ENCODE results near the gene KRT39.
"Not testable (repeated sequence)": the region's sequence is repeated elsewhere in the genome, so short reads cannot be mapped to it uniquely, and the experiment has no call there.

The KRT39 gene

GRCh38 chr17:41002814-41003213 lies 36.1 kb upstream of the KRT39 start:
- H3K9ac ChIP-seq (ENCODE audit: low read length): no peak overlapping the region
- H3K4me1 ChIP-seq (ENCODE audit: control insufficient read depth, insufficient read depth, low read length): no peaks in the 10 kb centered on the region
- H3K27ac ChIP-seq (ENCODE audit: low read depth, low read length): no peak overlapping the region
- no peak overlapping the region for H3K4me3 ChIP-seq (ENCODE audit: low read depth, low read length)
- no peaks in the 10 kb centered on the region for H3K27me3 ChIP-seq (ENCODE audit: control insufficient read depth, insufficient read depth, low read length)
- no peaks in the 10 kb centered on the region for H3K36me3 ChIP-seq (ENCODE audit: control insufficient read depth, insufficient read depth, low read length)
- H3K9me3 ChIP-seq (ENCODE audit: control insufficient read depth, insufficient read depth, low read depth, low read length): no peaks in the 10 kb centered on the region

GRCh38 chr17:41001795-41002194 lies 35.0 kb upstream of the KRT39 start:
- Histone ChIP-seq H3K4me3 (ENCODE audit: low read depth, low read length) (no peak overlapping the region), H3K9me3 (ENCODE audit: control insufficient read depth, insufficient read depth, low read depth, low read length) (no peaks in the 10 kb centered on the region), H3K27me3 (ENCODE audit: control insufficient read depth, insufficient read depth, low read length) (no peaks in the 10 kb centered on the region), H3K9ac (ENCODE audit: low read length) (no peak overlapping the region), H3K27ac (ENCODE audit: low read depth, low read length) (no peak overlapping the region), H3K36me3 (ENCODE audit: control insufficient read depth, insufficient read depth, low read length) (no peaks in the 10 kb centered on the region), H3K4me1 (ENCODE audit: control insufficient read depth, insufficient read depth, low read length) (no peaks in the 10 kb centered on the region)

GRCh38 chr17:40999563-40999962 lies 32.8 kb upstream of the KRT39 start, which contains the start of gene KRTAP3-2:
Gene KRTAP3-2, minus strand, starts transcription at chr17:40999906. Its CDS starts 53 bp downstream, at chr17:40999853.
- H3K4me3 ChIP-seq (ENCODE audit: low read depth, low read length); H3K27ac ChIP-seq (ENCODE audit: low read depth, low read length); H3K4me1 ChIP-seq (ENCODE audit: control insufficient read depth, insufficient read depth, low read length); H3K27me3 ChIP-seq (ENCODE audit: control insufficient read depth, insufficient read depth, low read length); H3K9ac ChIP-seq (ENCODE audit: low read length); H3K9me3 ChIP-seq (ENCODE audit: control insufficient read depth, insufficient read depth, low read depth, low read length); H3K36me3 ChIP-seq (ENCODE audit: control insufficient read depth, insufficient read depth, low read length): not testable (repeated sequence)

- no peaks in the 10 kb centered on the region for H3K27me3 ChIP-seq (ENCODE audit: control insufficient read depth, insufficient read depth, low read length)
- H3K4me1 ChIP-seq (ENCODE audit: control insufficient read depth, insufficient read depth, low read length): no peaks in the 10 kb centered on the region; the same call in 1 of the 2 replicates
- no peaks in the 10 kb centered on the region for H3K9me3 ChIP-seq (ENCODE audit: control insufficient read depth, insufficient read depth, low read depth, low read length)
- no peaks in the 10 kb centered on the region for H3K36me3 ChIP-seq (ENCODE audit: control insufficient read depth, insufficient read depth, low read length)
- no peak overlapping the region for H3K27ac ChIP-seq (ENCODE audit: low read depth, low read length)
- no peak overlapping the region for H3K9ac ChIP-seq (ENCODE audit: low read length)
- H3K4me3 ChIP-seq (ENCODE audit: low read depth, low read length): no peak overlapping the region
Measured at GRCh38 chr17:40997361-40997760, 30.6 kb upstream of the KRT39 start.

- H3K27ac ChIP-seq (ENCODE audit: low read depth, low read length): no peak overlapping the region
Measured at GRCh38 chr17:40996829-40997228, 30.1 kb upstream of the KRT39 start.

GRCh38 chr17:40995116-40995515 lies 28.4 kb upstream of the KRT39 start:
- Histone ChIP-seq H3K27me3 (ENCODE audit: control insufficient read depth, insufficient read depth, low read length) (no peaks in the 10 kb centered on the region), H3K9ac (ENCODE audit: low read length) (no peak overlapping the region), H3K9me3 (ENCODE audit: control insufficient read depth, insufficient read depth, low read depth, low read length) (no peaks in the 10 kb centered on the region), H3K4me1 (ENCODE audit: control insufficient read depth, insufficient read depth, low read length) (no peaks in the 10 kb centered on the region; the same call in 1 of the 2 replicates), H3K36me3 (ENCODE audit: control insufficient read depth, insufficient read depth, low read length) (no peaks in the 10 kb centered on the region), H3K4me3 (ENCODE audit: low read depth, low read length) (no peak overlapping the region), H3K27ac (ENCODE audit: low read depth, low read length) (no peak overlapping the region)

More at GRCh38 chr17:40996829-40997228, 30.1 kb upstream of the KRT39 start:
- Histone ChIP-seq H3K4me3 (ENCODE audit: low read depth, low read length) (no peak overlapping the region), H3K9ac (ENCODE audit: low read length) (no peak overlapping the region), H3K4me1 (ENCODE audit: control insufficient read depth, insufficient read depth, low read length) (no peaks in the 10 kb centered on the region; the same call in 1 of the 2 replicates), H3K36me3 (ENCODE audit: control insufficient read depth, insufficient read depth, low read length) (no peaks in the 10 kb centered on the region), H3K27me3 (ENCODE audit: control insufficient read depth, insufficient read depth, low read length) (no peaks in the 10 kb centered on the region), H3K9me3 (ENCODE audit: control insufficient read depth, insufficient read depth, low read depth, low read length) (no peaks in the 10 kb centered on the region)

- Histone ChIP-seq H3K27ac (ENCODE audit: low read depth, low read length) (no peak within 1 kb of the TSS), H3K9ac (ENCODE audit: low read length) (no peak within 1 kb of the TSS), H3K4me3 (ENCODE audit: low read depth, low read length) (no peak within 1 kb of the TSS), H3K36me3 (ENCODE audit: control insufficient read depth, insufficient read depth, low read length) (no peaks in the 10 kb centered on the region), H3K4me1 (ENCODE audit: control insufficient read depth, insufficient read depth, low read length) (no peaks in the 10 kb centered on the region; the same call in 1 of the 2 replicates), H3K9me3 (ENCODE audit: control insufficient read depth, insufficient read depth, low read depth, low read length) (no peaks in the 10 kb centered on the region), H3K27me3 (ENCODE audit: control insufficient read depth, insufficient read depth, low read length) (no peaks in the 10 kb centered on the region)
Measured at GRCh38 chr17:40993839-40994238, 27.1 kb upstream of the KRT39 start, which contains the start of gene KRTAP3-3. Gene KRTAP3-3, minus strand, starts transcription at chr17:40994164. Its CDS starts 67 bp downstream, at chr17:40994097.

GRCh38 chr17:40993084-40993483 lies 26.3 kb upstream of the KRT39 start:
- Histone ChIP-seq H3K9me3 (ENCODE audit: control insufficient read depth, insufficient read depth, low read depth, low read length) (no peaks in the 10 kb centered on the region), H3K27me3 (ENCODE audit: control insufficient read depth, insufficient read depth, low read length) (no peaks in the 10 kb centered on the region), H3K36me3 (ENCODE audit: control insufficient read depth, insufficient read depth, low read length) (no peaks in the 10 kb centered on the region), H3K9ac (ENCODE audit: low read length) (no peak overlapping the region), H3K27ac (ENCODE audit: low read depth, low read length) (no peak overlapping the region), H3K4me1 (ENCODE audit: control insufficient read depth, insufficient read depth, low read length) (no peaks in the 10 kb centered on the region; the same call in 1 of the 2 replicates), H3K4me3 (ENCODE audit: low read depth, low read length) (no peak overlapping the region)

GRCh38 chr17:40992666-40993065 lies 25.9 kb upstream of the KRT39 start:
- Histone ChIP-seq H3K27me3 (ENCODE audit: control insufficient read depth, insufficient read depth, low read length) (no peaks in the 10 kb centered on the region), H3K36me3 (ENCODE audit: control insufficient read depth, insufficient read depth, low read length) (no peaks in the 10 kb centered on the region), H3K4me1 (ENCODE audit: control insufficient read depth, insufficient read depth, low read length) (no peaks in the 10 kb centered on the region; the same call in 1 of the 2 replicates), H3K9ac (ENCODE audit: low read length) (no peak overlapping the region), H3K27ac (ENCODE audit: low read depth, low read length) (no peak overlapping the region), H3K4me3 (ENCODE audit: low read depth, low read length) (no peak overlapping the region), H3K9me3 (ENCODE audit: control insufficient read depth, insufficient read depth, low read depth, low read length) (no peaks in the 10 kb centered on the region)

GRCh38 chr17:40986920-40987319 lies 20.2 kb upstream of the KRT39 start:
- Histone ChIP-seq H3K27me3 (ENCODE audit: control insufficient read depth, insufficient read depth, low read length) (no peaks in the 10 kb centered on the region), H3K36me3 (ENCODE audit: control insufficient read depth, insufficient read depth, low read length) (no peaks in the 10 kb centered on the region), H3K9ac (ENCODE audit: low read length) (no peak overlapping the region), H3K9me3 (ENCODE audit: control insufficient read depth, insufficient read depth, low read depth, low read length) (no peaks in the 10 kb centered on the region), H3K27ac (ENCODE audit: low read depth, low read length) (no peak overlapping the region), H3K4me3 (ENCODE audit: low read depth, low read length) (no peak overlapping the region), H3K4me1 (ENCODE audit: control insufficient read depth, insufficient read depth, low read length) (no peaks in the 10 kb centered on the region)

- H3K27ac ChIP-seq (ENCODE audit: low read depth, low read length): no peak within 1 kb of the TSS
- no peaks in the 10 kb centered on the region for H3K36me3 ChIP-seq (ENCODE audit: control insufficient read depth, insufficient read depth, low read length)
- no peaks in the 10 kb centered on the region for H3K9me3 ChIP-seq (ENCODE audit: control insufficient read depth, insufficient read depth, low read depth, low read length)
- no peak within 1 kb of the TSS for H3K9ac ChIP-seq (ENCODE audit: low read length)
- no peaks in the 10 kb centered on the region for H3K27me3 ChIP-seq (ENCODE audit: control insufficient read depth, insufficient read depth, low read length)
- peaks cover 9% of the 10 kb centered on the region; the same call in 1 of the 2 replicates for H3K4me1 ChIP-seq (ENCODE audit: control insufficient read depth, insufficient read depth, low read length)
- H3K4me3 ChIP-seq (ENCODE audit: low read depth, low read length): no peak within 1 kb of the TSS
Measured at GRCh38 chr17:40984226-40984625, 17.5 kb upstream of the KRT39 start, which contains the start of gene KRT40. Gene KRT40, minus strand, starts transcription at chr17:40984326. Its CDS starts 53 bp downstream, at chr17:40984273.

All from HUES6 (cell line).